Right atrium auricular region (tissue), 2 donors: ENCODE data around the gene WWOX. TPM values are rescaled to one million over a fixed set of nuclear protein-coding genes. Genes with fewer than 3 reads are reported as not detected.

ENCODE experiments used
- DNase-seq: peaks from one replicate; pipeline ENCODE4 v3.0.0-alpha.2; 2019; ENCODE audit warnings: low spot score
- H3K27ac ChIP-seq, 2 donors: fragments of 200-600 bp; sonication (generic); 1 replicate in 1 of 2; 2 replicates in 1 of 2; pipeline ENCODE4 v1.5.1; 2016 to 2019
- H3K27me3 ChIP-seq, 2 donors: fragments of 200-600 bp; sonication (generic); one replicate each; pipeline versions ENCODE4 v1.5.1 to v1.6.0; 2017 to 2019
- H3K36me3 ChIP-seq: fragments of 200-600 bp; sonication (generic); one replicate; pipeline ENCODE4 v1.5.1; 2016
- H3K4me1 ChIP-seq, 2 donors: fragments of 200-600 bp; sonication (generic); one replicate each; pipeline versions ENCODE4 v1.5.1 to v1.6.0; 2017 to 2019
- H3K4me3 ChIP-seq, 2 donors: fragments of 200-600 bp; sonication (generic); 1 replicate in 1 of 2; 2 replicates in 1 of 2; pipeline ENCODE4 v1.5.1; 2017 to 2019; ENCODE audit warnings: mild to moderate bottlenecking in 1 of 2, moderate library complexity in 1 of 2
- H3K9me3 ChIP-seq, 2 donors: fragments of 200-600 bp; sonication (generic); one replicate each; pipeline ENCODE4 v1.5.1; 2019
- CTCF ChIP-seq, 2 donors: fragments of 200-600 bp; sonication (generic); IDR thresholded peaks; one replicate each; pipeline ENCODE4 v1.5.1; 2019; ENCODE audit warnings: antibody characterized with exemption in 2 of 2
- total RNA-seq, 2 donors: library from RNA; depleted of rRNA; stranded (reverse); fragments of >200 nt; gene quantifications; one replicate each; pipeline ENCODE4 v1.1.0, GENCODE V29; 2016

Gene WWOX
- total RNA-seq, 2 donors from 2014 or later, result 14.8 to 20.8 TPM

- TF ChIP-seq CTCF (IDR thresholded peaks at IDR 0.05), result no peak
- Histone ChIP-seq H3K27ac (peak overlapping the region; percentile 92 to 94), H3K27me3 (no peaks in the 10 kb centered on the region), H3K36me3 (no peaks in the 10 kb centered on the region), H3K4me1 (peaks cover 0 to 11% of the 10 kb centered on the region in 2 donors), H3K9me3 (no peaks in the 10 kb centered on the region), H3K4me3 (peak overlapping the region; percentile 92 to 97)
- DNase-seq, result no peak
These were observed 721 bp upstream of the WWOX start for GRCh38 chr16:78098595-78099270.

GRCh38 chr16:78100112-78100467 lies 636 bp downstream of the WWOX start:
- Histone ChIP-seq H3K9me3 (no peaks in the 10 kb centered on the region), H3K27ac (peak overlapping the region; percentile 92 to 94), H3K27me3 (no peaks in the 10 kb centered on the region), H3K36me3 (no peaks in the 10 kb centered on the region), H3K4me1 (peaks cover 0 to 11% of the 10 kb centered on the region in 2 donors), H3K4me3 (peak overlapping the region; percentile 92 to 97)
- no peak for DNase-seq
- TF ChIP-seq CTCF (IDR thresholded peaks at IDR 0.05), result no peak

GRCh38 chr16:78102122-78102660 lies 2.7 kb downstream of the WWOX start:
- Histone ChIP-seq H3K4me1 (peaks cover 0 to 11% of the 10 kb centered on the region in 2 donors), H3K27ac (no peak overlapping the region), H3K9me3 (no peaks in the 10 kb centered on the region), H3K4me3 (no peak overlapping the region), H3K36me3 (no peaks in the 10 kb centered on the region), H3K27me3 (no peaks in the 10 kb centered on the region)
- DNase-seq, result no peak
- no peak for TF ChIP-seq CTCF (IDR thresholded peaks at IDR 0.05)

- no peak for TF ChIP-seq CTCF (IDR thresholded peaks at IDR 0.05)
- no peak overlapping the region for H3K4me3 ChIP-seq
- peak; percentile 48 for DNase-seq
- no peaks in the 10 kb centered on the region for H3K36me3 ChIP-seq
- no peaks in the 10 kb centered on the region for H3K9me3 ChIP-seq
- no peak overlapping the region for H3K27ac ChIP-seq
- peaks cover 0 to 11% of the 10 kb centered on the region in 2 donors for H3K4me1 ChIP-seq
- no peaks in the 10 kb centered on the region for H3K27me3 ChIP-seq
These were observed 3.4 kb downstream of the WWOX start for GRCh38 chr16:78102865-78103264.

- no peaks in the 10 kb centered on the region for H3K27me3 ChIP-seq
- no peaks in the 10 kb centered on the region for H3K36me3 ChIP-seq
- no peak for TF ChIP-seq CTCF (IDR thresholded peaks at IDR 0.05)
- H3K4me3 ChIP-seq, result no peak overlapping the region
- peak; percentile 4 for DNase-seq
- H3K27ac ChIP-seq, result no peak overlapping the region
- H3K4me1 ChIP-seq, result peaks cover 0 to under 1% of the 10 kb centered on the region in 2 donors
- H3K9me3 ChIP-seq, result no peaks in the 10 kb centered on the region
These were observed 6.1 kb downstream of the WWOX start for GRCh38 chr16:78105517-78105916.

- no peaks in the 10 kb centered on the region for H3K9me3 ChIP-seq
- no peak for DNase-seq
- no peak overlapping the region for H3K27ac ChIP-seq
- no peak overlapping the region for H3K4me3 ChIP-seq
- no peak for TF ChIP-seq CTCF (IDR thresholded peaks at IDR 0.05)
- H3K27me3 ChIP-seq, result no peaks in the 10 kb centered on the region
- H3K4me1 ChIP-seq, result no peaks in the 10 kb centered on the region
- peaks cover 8% of the 10 kb centered on the region for H3K36me3 ChIP-seq
These were observed 7.2 kb downstream of the WWOX start for GRCh38 chr16:78106686-78107085.
